ENCODE results near the gene PROB1. TPM values are rescaled to one million over a fixed set of nuclear protein-coding genes. Genes with fewer than 3 reads are reported as not detected.
A peak's percentile ranks its signal among the peaks of the same experiment; 100 is the strongest.
"Not testable (repeated sequence)": the region's sequence is repeated elsewhere in the genome, so short reads cannot be mapped to it uniquely, and the experiment has no call there.

Gene PROB1
- total RNA-seq, 1 donor from 2014 or later = 7.3 TPM

DNA sequence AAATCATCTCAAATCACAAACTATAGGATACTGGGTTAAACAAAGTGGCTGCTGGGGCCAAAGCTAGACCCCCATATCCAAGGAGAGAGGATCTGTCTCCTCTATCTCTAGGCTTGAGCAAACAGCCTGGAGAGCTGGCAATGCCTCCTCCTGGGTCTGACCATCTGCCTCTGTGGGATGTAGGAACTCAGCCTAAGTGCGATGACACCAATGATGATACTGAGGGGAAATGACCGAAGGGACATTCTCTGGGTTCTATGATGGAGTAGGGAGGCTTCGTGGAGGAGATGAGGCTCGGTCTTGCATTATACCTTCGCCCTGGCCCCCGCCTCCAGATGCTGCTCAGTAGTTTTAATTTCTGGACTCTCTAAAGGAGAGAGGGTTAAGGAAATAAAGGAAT, 18.2 kb upstream of the PROB1 start:
- DNase-seq (ENCODE audit: low read depth in 2 of 2) = no peak

DNA sequence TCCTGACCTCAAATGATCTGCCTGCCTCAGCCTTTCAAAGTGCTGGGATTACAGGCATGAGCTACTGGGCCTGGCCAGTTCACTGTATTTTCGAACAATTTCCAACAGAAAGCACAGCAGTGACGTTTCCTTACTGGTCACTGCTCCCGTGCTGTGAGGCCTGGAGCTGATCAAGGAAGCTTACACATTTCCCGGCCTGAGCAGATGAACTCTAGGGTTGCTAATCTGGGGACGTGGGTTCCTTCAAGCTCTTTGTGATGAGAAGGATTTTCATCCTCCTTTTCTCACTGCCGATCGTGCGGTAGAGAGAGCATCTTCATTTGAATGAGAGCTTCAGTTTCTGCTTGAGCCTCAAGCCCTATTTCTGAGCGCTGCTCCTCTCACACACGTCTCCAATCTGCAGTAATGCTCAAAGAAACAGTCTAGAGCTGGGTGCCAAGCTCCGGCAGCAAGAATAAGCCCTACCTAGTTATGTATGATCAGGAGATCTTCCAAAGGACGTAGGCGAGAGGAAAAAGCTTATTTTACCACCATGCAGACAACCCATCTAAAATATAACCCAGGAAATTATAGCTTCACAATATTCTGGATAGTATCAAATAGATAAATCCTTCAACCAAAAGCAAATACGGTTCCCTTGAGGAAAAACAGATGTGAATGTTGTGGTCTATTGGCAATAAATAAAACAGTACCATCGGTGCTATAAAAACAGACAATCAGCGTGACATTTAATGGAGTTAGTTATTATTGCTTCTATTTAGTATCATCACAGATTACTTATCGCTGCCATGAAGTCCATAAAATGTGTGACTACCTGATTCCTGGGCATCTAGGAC, 16.3 kb upstream of the PROB1 start:
- no peak for DNase-seq (ENCODE audit: low read depth in 2 of 2)

DNA sequence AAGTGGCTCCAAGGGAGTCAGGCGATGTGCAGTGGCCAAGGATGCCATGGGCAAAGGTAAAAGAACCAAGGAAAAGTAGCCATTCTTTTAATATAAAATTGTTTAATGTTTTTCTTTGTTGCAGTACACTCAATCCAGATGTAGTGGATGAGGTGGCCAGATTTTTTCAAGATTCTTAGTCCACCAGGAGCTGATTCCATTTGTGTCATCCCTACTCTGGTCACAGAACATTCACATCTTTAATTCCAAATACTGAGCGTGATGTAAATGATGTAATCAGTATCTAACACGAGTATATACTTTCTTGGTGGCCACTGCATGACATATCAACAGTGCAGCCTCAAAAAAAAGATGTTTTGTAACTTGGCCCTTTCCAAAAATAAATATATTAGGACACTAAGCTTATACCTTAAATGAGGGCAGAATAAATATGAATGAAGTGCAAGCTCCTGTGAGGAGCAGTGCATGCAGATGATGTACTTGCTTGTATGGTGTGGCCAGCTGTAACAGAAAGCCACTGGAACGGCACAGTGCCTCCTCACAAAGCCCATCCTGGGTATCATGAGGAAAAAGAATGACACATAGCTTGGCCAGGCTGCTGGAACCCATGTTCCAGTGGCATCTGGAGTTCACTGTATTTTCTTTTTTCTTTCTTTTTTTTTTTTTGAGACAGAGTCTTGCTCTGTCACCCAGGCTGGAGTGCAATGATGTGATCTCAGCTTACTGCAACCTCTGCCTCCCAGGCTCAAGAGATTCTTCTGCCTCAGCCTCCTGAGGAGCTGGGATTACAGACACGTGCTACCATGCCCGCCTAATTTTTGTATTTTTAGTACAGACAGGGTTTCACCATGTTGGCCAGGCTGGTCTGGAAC, 15.5 kb upstream of the PROB1 start:
- DNase-seq (ENCODE audit: low read depth in 2 of 2) = no peak

GRCh38 chr5:139409116-139409515, 14.2 kb upstream of the PROB1 start:
- DNase-seq (ENCODE audit: low read depth in 2 of 2) = not testable (repeated sequence)

- no peak for DNase-seq (ENCODE audit: low read depth in 2 of 2)
Measured at GRCh38 chr5:139408191-139408590, 13.3 kb upstream of the PROB1 start.

DNA sequence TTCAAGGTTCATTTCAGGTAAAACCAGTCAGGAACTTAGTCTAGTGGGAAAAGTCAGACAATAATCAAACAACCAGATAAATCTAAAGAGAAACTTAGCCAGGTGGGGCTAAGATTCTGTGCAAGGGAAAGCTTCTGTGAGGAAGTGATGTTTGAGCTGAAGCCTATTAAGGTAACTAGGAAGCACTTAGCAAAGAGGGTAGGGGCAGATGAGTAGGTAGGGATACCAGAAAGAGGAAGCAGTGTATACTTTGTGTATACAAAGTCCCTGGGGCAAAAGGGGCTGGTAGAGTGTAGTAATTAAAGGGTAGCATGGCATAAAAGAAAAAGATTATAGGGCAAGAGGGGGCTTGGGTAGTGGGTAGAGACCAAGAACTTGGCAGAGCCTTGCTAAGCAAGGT, 12.6 kb upstream of the PROB1 start:
- no peak for DNase-seq (ENCODE audit: low read depth in 2 of 2)

- no peak for DNase-seq (ENCODE audit: low read depth in 2 of 2)
Measured at GRCh38 chr5:139406963-139407362, 12.1 kb upstream of the PROB1 start.

- DNase-seq (ENCODE audit: low read depth in 2 of 2) = no peak
Measured at GRCh38 chr5:139404484-139404840, 9.6 kb upstream of the PROB1 start.

- peak; percentile 96 to 97 for DNase-seq (ENCODE audit: low read depth in 2 of 2)
Measured at GRCh38 chr5:139403787-139404483, 9.0 kb upstream of the PROB1 start, which contains the start of gene SPATA24. Gene SPATA24, minus strand, starts transcription at chr5:139404089. Its CDS starts 29 bp downstream, at chr5:139404060.

DNA sequence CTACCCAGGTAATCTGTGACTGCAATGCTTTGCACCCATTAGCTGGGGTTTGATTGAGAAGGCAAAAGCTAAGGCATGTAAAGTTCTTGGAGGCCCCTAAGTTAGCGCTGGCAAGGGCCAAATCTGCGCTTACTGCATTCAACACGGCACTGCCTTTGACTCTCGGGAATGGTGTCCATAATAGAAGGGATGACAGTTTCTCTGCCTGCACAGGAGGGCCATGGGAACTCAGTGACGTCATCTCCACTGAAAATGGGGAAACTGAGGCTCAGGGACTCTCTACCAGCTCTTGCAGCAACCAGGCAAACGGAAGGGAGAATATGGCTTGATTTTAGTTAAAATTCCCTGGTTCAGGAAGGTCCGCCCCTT, 8.5 kb upstream of the PROB1 start:
- no peak for DNase-seq (ENCODE audit: low read depth in 2 of 2)

DNA sequence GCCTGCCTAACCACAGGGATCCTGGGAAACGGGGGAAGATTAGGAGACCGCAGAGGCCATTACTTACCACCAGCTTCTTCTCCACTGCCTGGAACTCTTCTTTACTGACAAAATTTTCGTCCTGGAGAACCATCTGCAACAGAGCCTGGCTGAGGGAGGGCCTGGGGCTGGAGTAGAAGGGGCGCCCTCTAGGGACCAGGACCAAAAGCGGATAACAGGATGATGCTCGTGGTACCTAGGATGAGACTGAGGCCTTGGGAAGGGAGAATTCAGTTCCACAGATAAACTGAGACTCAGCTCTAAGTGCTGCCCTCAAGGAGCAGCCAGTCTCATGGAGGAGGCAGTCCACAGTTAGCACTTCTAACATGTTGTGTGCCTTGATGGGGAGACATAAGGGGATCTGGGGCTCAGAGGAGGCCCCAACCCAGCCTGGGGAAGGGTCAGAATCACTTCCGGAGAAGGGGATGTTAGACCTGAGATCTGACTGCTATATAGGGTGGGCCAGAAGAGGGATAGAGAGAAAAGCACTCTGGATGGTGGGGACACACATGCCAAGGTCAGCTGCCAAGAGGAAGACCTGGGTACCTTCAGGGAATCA, 7.8 kb upstream of the PROB1 start:
- peak; percentile 32 to 59 for DNase-seq (ENCODE audit: low read depth in 2 of 2)

GRCh38 chr5:139401546-139401945, 6.6 kb upstream of the PROB1 start:
- DNase-seq (ENCODE audit: low read depth in 2 of 2) = no peak

DNA sequence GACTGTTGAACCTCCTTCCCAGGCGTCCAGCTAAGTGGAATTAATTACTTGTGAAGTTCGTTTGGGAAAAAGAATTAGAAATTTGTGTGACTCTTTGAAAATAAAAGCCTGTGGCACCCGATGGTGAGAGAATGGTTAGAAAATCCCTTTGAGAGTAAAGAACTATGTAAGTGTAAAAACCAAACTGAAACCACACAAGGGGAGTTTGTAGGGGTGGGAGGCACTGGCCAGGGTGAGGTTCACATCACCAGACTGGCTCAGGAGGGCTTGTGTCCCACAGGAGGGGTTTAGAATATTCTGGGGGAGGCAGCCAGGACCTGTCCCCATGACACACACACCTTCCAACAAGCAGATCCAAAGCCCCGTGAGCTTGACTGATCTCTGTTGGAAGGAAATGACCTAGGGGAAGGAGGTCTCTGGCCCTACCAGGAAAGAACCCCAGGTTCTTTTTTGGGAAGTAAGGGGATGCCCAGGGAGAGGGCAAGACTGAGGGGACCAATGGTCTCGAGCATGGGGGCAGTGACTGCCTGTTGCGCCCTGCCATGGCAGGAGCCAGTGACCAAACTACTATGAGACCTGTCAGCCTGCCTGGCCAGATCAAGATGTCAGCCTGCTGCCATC, 4.7 kb upstream of the PROB1 start:
- no peak for DNase-seq (ENCODE audit: low read depth in 2 of 2)

DNA sequence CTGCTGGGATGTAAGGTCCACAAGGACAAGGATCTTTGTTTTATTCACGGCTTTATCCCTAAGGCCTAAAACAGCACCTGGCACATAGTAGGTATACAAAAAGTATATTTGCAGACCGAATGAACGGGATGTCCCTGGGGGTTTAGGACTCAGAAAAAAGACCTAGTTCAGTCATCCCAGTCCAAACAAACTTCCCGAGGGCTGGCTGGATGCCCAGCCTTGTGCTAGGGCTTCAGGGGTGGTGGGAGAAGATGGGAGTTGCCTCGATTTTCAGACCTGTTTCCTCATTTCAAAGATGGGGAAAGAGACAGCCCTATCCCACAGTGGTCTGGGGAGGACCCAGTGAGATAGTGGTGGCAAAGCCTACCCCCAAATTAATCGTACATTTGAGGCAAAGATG, 3.0 kb upstream of the PROB1 start:
- DNase-seq (ENCODE audit: low read depth in 2 of 2) = no peak

GRCh38 chr5:139396691-139397090, 1.8 kb upstream of the PROB1 start:
- no peak for DNase-seq (ENCODE audit: low read depth in 2 of 2)

DNA sequence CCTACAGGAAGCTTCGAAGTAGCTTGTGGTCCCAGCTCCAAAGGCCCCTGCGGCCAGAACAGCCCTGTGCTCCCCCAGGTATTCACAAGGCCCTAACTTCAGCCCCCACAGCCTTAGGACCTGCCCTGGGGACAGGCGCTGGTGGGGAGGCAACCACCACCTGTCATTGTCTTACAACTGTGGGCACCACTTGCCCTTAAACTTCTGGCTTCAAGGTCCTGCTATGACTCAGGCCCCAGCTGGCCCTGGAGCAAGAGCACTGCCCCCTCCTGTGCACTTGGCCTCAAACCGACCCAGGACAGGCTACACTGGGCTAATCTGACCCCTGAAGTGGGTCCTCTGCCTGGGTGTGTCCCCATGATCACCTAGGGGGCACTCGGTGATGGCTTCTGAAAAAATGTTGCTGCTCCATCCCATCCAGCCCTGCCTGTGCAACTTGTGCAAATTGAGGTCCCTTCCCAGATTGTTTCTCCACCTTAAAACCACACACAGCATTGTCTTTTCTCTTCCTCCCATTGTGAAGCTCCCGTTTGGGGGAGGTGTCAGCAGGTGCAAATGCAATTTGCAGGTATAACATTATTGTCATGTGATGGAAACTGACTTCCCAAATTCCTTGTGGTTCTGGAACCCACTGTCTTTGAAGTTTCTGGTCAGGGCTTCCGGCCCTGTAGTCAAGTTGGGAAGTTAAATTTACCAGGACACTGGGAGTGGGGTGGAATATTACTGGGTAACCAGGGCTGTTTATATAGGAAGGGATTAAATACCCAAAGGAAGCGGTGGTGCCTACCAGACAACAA, 1.1 kb upstream of the PROB1 start:
- DNase-seq (ENCODE audit: low read depth in 2 of 2) = no peak

DNA sequence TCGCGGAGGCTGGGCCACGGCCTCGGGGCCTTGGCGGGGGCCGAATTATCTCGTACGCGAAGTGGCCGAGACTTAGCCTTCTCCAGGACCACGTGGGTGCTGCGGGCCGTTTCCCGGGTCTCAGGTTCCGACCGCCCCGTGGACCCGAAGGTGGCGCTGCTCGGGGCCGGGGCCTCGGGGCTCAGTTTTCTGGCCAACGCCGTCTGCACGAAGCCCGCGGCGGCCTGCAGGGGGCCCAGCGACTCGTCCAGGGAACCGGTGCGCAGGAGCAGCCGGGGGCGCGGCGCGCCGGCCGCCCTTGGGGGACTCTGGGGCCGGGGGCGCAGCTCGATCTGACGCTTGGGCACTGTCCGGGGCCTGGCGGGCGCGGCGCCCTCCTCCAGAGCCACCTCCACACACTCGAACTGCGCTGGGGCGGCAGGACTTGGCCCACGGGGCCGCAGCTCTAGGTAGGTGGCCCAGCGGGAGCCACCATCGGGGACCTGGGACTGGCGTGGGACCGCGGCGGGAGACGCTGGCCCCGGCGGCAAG, 716 bp downstream of the PROB1 start:
- DNase-seq (ENCODE audit: low read depth in 2 of 2) = peak; percentile 52 to 60

- DNase-seq (ENCODE audit: low read depth in 2 of 2) = no peak
Measured at GRCh38 chr5:139393497-139394122, 1.3 kb downstream of the PROB1 start.

DNA sequence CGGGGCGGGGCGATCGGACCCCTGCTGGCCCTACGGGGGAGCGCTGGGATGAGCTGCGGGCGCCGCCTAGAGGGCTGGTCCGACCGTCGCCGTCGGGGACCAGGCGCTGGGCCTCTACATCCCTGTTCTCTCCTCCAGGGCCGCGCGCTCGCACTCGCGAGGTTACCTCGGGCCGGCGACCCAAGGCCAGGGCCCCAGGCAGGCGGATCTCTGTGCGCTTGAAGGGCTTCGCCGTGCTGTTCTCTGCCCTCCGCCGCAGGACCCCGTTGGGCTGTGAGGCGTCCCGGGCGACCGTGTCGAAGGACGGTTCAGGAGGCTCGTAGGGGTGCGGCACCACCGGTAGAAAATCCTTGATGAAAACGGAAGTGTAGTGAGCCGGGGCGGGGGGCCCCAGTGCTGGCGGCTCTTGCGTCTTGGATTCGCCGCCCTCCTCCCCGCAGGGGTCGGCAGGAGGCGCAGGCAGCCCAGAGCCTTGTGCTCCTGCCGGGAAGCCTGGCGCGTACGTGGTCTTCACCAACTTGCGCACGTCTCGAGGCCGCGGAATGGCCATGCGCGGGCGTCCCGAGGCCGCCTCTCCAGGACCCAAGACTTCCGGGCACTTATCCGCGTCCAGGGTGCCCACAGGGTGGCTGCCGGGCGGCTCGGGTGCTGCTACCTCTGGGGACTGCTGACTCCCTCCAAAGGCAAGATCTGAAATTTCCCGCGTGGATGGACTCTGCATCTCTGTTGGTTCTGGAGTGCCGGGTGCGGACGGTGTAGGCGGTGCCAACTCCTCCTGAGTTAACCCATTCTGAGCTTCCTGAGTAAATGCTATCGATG, 2.0 kb downstream of the PROB1 start:
- DNase-seq (ENCODE audit: low read depth in 2 of 2) = peak; percentile 64 to 69
